HepG2 (cell line): Measurements from ENCODE around the gene IFT88. TPM values are rescaled to one million over a fixed set of nuclear protein-coding genes. Genes with fewer than 3 reads are reported as not detected.

Source experiments
- ATAC-seq: fragments of 200-7000 bp; cut with Tn5 transposase; 3 replicates; pipeline ENCODE4 v1.9.1; 2020; ENCODE audit warnings: mild to moderate bottlenecking, moderate library complexity
- BruUV-seq: library from RNA; stranded (reverse); fragments of 400-500 nt; replicated peaks from 2 replicates; lab custom pipeline; 2021; lab: Mats Ljungman, UMichigan
- CTCF ChIA-PET: fragments of 300-600 bp; formaldehyde crosslinking; extraction: SDS; loops from one replicate; lab custom pipeline; 2021; ENCODE audit warnings: low total read pairs, inconsistent platforms, low intra/inter-chr PET ratio; lab: Yijun Ruan, JAX
- POLR2A ChIA-PET: fragments of 350-600 bp; sonication (Branson Sonifier 250); formaldehyde crosslinking; loops from one replicate; lab custom pipeline; 2020; ENCODE audit warnings: antibody characterized with exemption, inconsistent platforms; lab: Yijun Ruan, JAX
- DNase-seq: peaks from one replicate; pipeline ENCODE4 v3.0.0-alpha.2; 2015; ENCODE audit warnings: low spot score
- FAIRE-seq: peaks from 3 replicates; lab custom pipeline; 2011; peaks lifted over from hg19 to GRCh38; lab: Jason Lieb, UNC
- H2AFZ ChIP-seq: one replicate; pipeline ENCODE4 v1.6.1; 2011; ENCODE audit warnings: low read length, inconsistent platforms
- H3K27ac ChIP-seq: fragments of 300-600 bp; 3 replicates; pipeline ENCODE4 v1.8.0; 2011; ENCODE audit warnings: mixed run types, mild to moderate bottlenecking, mixed read lengths, low read length, inconsistent platforms; ENCODE audit not compliant: insufficient read depth; ENCODE audit errors: extremely low read length
- H3K27me3 ChIP-seq, 2 experiments: fragments of 200-600 bp in 1 of 2; 2 replicates in 1 of 2; 3 replicates in 1 of 2; pipeline versions ENCODE4 v1.6.0 to v1.8.0; 2011; ENCODE audit warnings: low read length in 2 of 2, mild to moderate bottlenecking in 2 of 2, moderate library complexity in 2 of 2, inconsistent platforms in 1 of 2; ENCODE audit not compliant: insufficient read depth in 2 of 2, control insufficient read depth in 1 of 2
- H3K36me3 ChIP-seq, 2 experiments: fragments of 200-600 bp in 1 of 2; replicated peaks in 1 of 2; 2 replicates in 1 of 2; 3 replicates in 1 of 2; pipeline versions ENCODE4 v1.5.1 to v1.8.0; 2011; ENCODE audit warnings: low read length in 2 of 2, inconsistent platforms in 1 of 2; ENCODE audit not compliant: insufficient read depth in 2 of 2, control insufficient read depth in 1 of 2
- H3K4me1 ChIP-seq: 2 replicates; pipeline ENCODE4 v1.5.1; 2012; ENCODE audit warnings: low read length, inconsistent platforms; ENCODE audit not compliant: insufficient read depth
- H3K4me2 ChIP-seq: 2 replicates; pipeline ENCODE4 v1.6.0; 2011; ENCODE audit warnings: low read depth, low read length, inconsistent platforms
- H3K4me3 ChIP-seq, 3 experiments: fragments of 200-600 bp in 1 of 3; sonication (generic), shearing (Covaris generic) in 1 of 3; replicated peaks in 1 of 3; 2 replicates each; pipeline ENCODE4 v1.5.1; 2011 to 2016; ENCODE audit warnings: low read length in 3 of 3, inconsistent platforms in 2 of 3, low read depth in 2 of 3, mild to moderate bottlenecking in 2 of 3, control low read depth in 1 of 3, mixed read lengths in 1 of 3; ENCODE audit not compliant: insufficient read depth in 1 of 3
- H3K79me2 ChIP-seq: one replicate; pipeline ENCODE4 v1.6.1; 2011; ENCODE audit warnings: low read length, inconsistent platforms; ENCODE audit not compliant: insufficient read depth
- H3K9ac ChIP-seq: 2 replicates; pipeline ENCODE4 v1.6.0; 2011; ENCODE audit warnings: mild to moderate bottlenecking, low read depth, low read length, inconsistent platforms; ENCODE audit not compliant: insufficient read depth
- H3K9me3 ChIP-seq: 2 replicates; pipeline ENCODE4 v1.5.1; 2012; ENCODE audit warnings: mild to moderate bottlenecking, low read length
- H4K20me1 ChIP-seq: 2 replicates; pipeline ENCODE4 v1.6.0; 2011; ENCODE audit warnings: inconsistent platforms, mild to moderate bottlenecking, low read length, moderate library complexity; ENCODE audit not compliant: insufficient read depth
- CCDC6 ChIP-seq: sonication (generic); formaldehyde crosslinking; IDR thresholded peaks from 2 replicates; pipeline ENCODE4 v1.8.1; 2022; ENCODE audit warnings: mild to moderate bottlenecking, missing genetic modification reagents, moderate library complexity
- MAFF ChIP-seq: IDR thresholded peaks from 2 replicates; pipeline ENCODE4 v1.6.1; 2011; ENCODE audit warnings: low read depth, low read length, improper control_type of control experiment
- PHF20 ChIP-seq: sonication (generic); formaldehyde crosslinking; IDR thresholded peaks from 2 replicates; pipeline ENCODE4 v1.5.0; 2020; ENCODE audit warnings: mild to moderate bottlenecking, missing genetic modification reagents
- PLRG1 ChIP-seq: fragments of 450-650 bp; conservative IDR thresholded peaks from 2 replicates; pipeline ENCODE4 v1.6.1; 2016
- SIN3A ChIP-seq: IDR thresholded peaks from 2 replicates; pipeline ENCODE4 v1.6.1; 2011; ENCODE audit warnings: low read depth, mild to moderate bottlenecking, control low read depth, low read length, borderline replicate concordance
- TCF12 ChIP-seq, 2 experiments: fragments of 450-650 bp in 1 of 2; sonication (generic) in 1 of 2; formaldehyde crosslinking in 1 of 2; IDR thresholded peaks; 2 replicates each; pipeline versions ENCODE4 v1.6.1 to v1.8.0; 2017 to 2022; ENCODE audit warnings: antibody characterized with exemption in 1 of 2, mild to moderate bottlenecking in 1 of 2, missing genetic modification reagents in 1 of 2, moderate library complexity in 1 of 2
- TEAD3 ChIP-seq: optimal IDR thresholded peaks from 2 replicates; pipeline ENCODE3; 2016; ENCODE audit warnings: borderline replicate concordance
- ZMYM4 ChIP-seq: sonication (generic); formaldehyde crosslinking; IDR thresholded peaks from 2 replicates; pipeline ENCODE4 v1.8.1; 2023; ENCODE audit warnings: mild to moderate bottlenecking, missing genetic modification reagents
- ZNF333 ChIP-seq: sonication (generic); formaldehyde crosslinking; IDR thresholded peaks from 2 replicates; pipeline ENCODE4 v1.4.0; 2020; ENCODE audit warnings: mild to moderate bottlenecking, missing genetic modification reagents, borderline replicate concordance
- ZNF709 ChIP-seq: sonication (generic); formaldehyde crosslinking; IDR thresholded peaks from 2 replicates; pipeline ENCODE4 v1.5.0; 2020; ENCODE audit warnings: mild to moderate bottlenecking, missing genetic modification reagents
- WGBS: methylation state at CpG from one replicate; pipeline ENCODE4 v1.1.6; 2017; ENCODE audit warnings: low lambda C conversion rate; 5-methylcytosine and 5-hydroxymethylcytosine counted together
- in situ Hi-C: cut with HindIII; loops from 2 replicates; pipeline ENCODE4 v1.10.0; 2017; ENCODE audit warnings: low pct_unique_long_range_greater_than_20kb; ENCODE audit not compliant: extremely low pct_ligation_motif_present
- intact Hi-C: fragments of 100-400 bp; cut with micrococcal nuclease; formaldehyde crosslinking; loops from one replicate; pipeline ENCODE4 v1.10.0; 2022; ENCODE audit not compliant: unreplicated experiment
- polyA plus RNA-seq, 8 experiments: library from polyadenylated mRNA; depleted of rRNA in 3 of 8; stranded (reverse) in 7 of 8; unstranded in 1 of 8; fragments of >200 nt; fragmentation: Illumina TruSeq in 4 of 8; extraction: Trizol in 4 of 8; gene quantifications; 2 replicates each; pipeline versions ENCODE4 v1.2.1 to v1.2.3, GENCODE V29; 2011 to 2016; ENCODE audit warnings: low read depth in 4 of 8, missing spikeins in 1 of 8, mixed read lengths in 1 of 8; ENCODE audit not compliant: insufficient read depth in 1 of 8
- total RNA-seq, 5 experiments: library from RNA; depleted of rRNA; stranded (reverse); fragments of >200 nt; fragmentation: Illumina TruSeq; extraction: Trizol; gene quantifications; 2 replicates each; pipeline ENCODE4 v1.2.3, GENCODE V29; 2016; ENCODE audit warnings: low read depth in 1 of 5
- TF ChIP-seq, protein P1 (sequence below): IDR thresholded peaks from 2 replicates; pipeline ENCODE4 v1.6.1; 2012; ENCODE audit warnings: low read length, improper control_type of control experiment
- TF ChIP-seq, protein P2 (sequence below): sonication (generic); formaldehyde crosslinking; IDR thresholded peaks from 2 replicates; pipeline ENCODE4 v1.5.0; 2020; ENCODE audit warnings: missing genetic modification reagents

Gene IFT88
- total and polyA plus RNA-seq, 2 of the 13 experiments (the other 11 are each of a cell fraction or from before 2014, with no cell fraction given), result 8.4 to 19.9 TPM

GRCh38 chr13:20624213-20624612 is 57.3 kb downstream of the IFT88 start:
- POLR2A ChIA-PET, result no interaction called here
- Histone ChIP-seq H3K27ac (no peak overlapping the region), H4K20me1 (no peaks in the 10 kb centered on the region), H3K4me3 (no peak overlapping the region), H3K36me3 (peaks cover 3 to 4% of the 10 kb centered on the region in 2 experiments; a peak in 1 of 5 replicates), H3K79me2 (no peaks in the 10 kb centered on the region), H3K9me3 (peaks cover 5% of the 10 kb centered on the region; the same call in 1 of the 2 replicates), H3K4me1 (no peaks in the 10 kb centered on the region), H3K27me3 (no peaks in the 10 kb centered on the region), H3K4me2 (no peak overlapping the region), H3K9ac (no peak overlapping the region), H2AFZ (no peak overlapping the region)
- ATAC-seq (no peak; the same call in 2 of the 3 replicates), FAIRE-seq (no peak), DNase-seq (peak; percentile 6)
- BruUV-seq, result no TSS peak
- in situ Hi-C loops, result no loop called here
- WGBS, result 90% methylated on average over 4 of the region's 4 CpGs
- TF ChIP-seq PHF20 (no peak), TEAD3 (peak; percentile 62), ZNF333 (CRISPR knock-in tag) (no peak)
- CTCF ChIA-PET, result no interaction called here
- intact Hi-C loops, result no loop called here

DNA sequence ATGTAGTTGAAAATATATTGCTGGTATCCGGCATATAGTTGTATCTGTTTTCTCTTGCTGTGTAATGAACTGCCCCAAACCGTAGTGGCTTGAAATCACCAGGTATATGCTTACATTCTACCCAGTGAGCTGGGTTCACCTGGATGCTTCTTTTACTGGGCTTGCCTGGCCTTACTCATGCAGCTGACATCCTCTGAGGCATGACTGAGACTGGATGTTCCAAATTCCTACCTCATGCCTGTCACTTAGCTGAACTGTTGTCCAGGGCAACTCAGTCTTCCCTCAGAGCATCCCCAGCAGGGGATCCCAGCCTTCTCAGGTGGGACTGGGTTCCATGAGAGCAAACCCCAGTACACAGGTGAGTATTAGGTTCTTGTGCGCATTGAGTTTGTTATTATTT is 66.8 kb downstream of the IFT88 start:
- Histone ChIP-seq H3K79me2 (no peaks in the 10 kb centered on the region), H2AFZ (no peak overlapping the region), H3K4me2 (no peak overlapping the region), H3K4me1 (no peaks in the 10 kb centered on the region), H3K36me3 (peaks cover 0 to 1% of the 10 kb centered on the region in 2 experiments; a peak in 3 of 5 replicates), H3K27me3 (no peaks in the 10 kb centered on the region), H3K27ac (no peak overlapping the region)
- 95% methylated on average over 3 of the region's 3 CpGs for WGBS
- CTCF ChIA-PET, result no interaction called here
- ATAC-seq, result no peak
- no TSS peak for BruUV-seq
- POLR2A ChIA-PET, result no interaction called here
- TF ChIP-seq CCDC6 (CRISPR knock-in tag), result no peak
- no peak for TF ChIP-seq TCF12 (IDR thresholded peaks at IDR 0.05)
- no peak for TF ChIP-seq TCF12 (CRISPR knock-in tag; IDR thresholded peaks at IDR 0.05)
- TF ChIP-seq, protein P1, sequence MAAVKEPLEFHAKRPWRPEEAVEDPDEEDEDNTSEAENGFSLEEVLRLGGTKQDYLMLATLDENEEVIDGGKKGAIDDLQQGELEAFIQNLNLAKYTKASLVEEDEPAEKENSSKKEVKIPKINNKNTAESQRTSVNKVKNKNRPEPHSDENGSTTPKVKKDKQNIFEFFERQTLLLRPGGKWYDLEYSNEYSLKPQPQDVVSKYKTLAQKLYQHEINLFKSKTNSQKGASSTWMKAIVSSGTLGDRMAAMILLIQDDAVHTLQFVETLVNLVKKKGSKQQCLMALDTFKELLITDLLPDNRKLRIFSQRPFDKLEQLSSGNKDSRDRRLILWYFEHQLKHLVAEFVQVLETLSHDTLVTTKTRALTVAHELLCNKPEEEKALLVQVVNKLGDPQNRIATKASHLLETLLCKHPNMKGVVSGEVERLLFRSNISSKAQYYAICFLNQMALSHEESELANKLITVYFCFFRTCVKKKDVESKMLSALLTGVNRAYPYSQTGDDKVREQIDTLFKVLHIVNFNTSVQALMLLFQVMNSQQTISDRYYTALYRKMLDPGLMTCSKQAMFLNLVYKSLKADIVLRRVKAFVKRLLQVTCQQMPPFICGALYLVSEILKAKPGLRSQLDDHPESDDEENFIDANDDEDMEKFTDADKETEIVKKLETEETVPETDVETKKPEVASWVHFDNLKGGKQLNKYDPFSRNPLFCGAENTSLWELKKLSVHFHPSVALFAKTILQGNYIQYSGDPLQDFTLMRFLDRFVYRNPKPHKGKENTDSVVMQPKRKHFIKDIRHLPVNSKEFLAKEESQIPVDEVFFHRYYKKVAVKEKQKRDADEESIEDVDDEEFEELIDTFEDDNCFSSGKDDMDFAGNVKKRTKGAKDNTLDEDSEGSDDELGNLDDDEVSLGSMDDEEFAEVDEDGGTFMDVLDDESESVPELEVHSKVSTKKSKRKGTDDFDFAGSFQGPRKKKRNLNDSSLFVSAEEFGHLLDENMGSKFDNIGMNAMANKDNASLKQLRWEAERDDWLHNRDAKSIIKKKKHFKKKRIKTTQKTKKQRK, result no peak
- no peak for TF ChIP-seq ZMYM4 (CRISPR knock-in tag)
- TF ChIP-seq MAFF, result no peak
- TF ChIP-seq, protein P2, sequence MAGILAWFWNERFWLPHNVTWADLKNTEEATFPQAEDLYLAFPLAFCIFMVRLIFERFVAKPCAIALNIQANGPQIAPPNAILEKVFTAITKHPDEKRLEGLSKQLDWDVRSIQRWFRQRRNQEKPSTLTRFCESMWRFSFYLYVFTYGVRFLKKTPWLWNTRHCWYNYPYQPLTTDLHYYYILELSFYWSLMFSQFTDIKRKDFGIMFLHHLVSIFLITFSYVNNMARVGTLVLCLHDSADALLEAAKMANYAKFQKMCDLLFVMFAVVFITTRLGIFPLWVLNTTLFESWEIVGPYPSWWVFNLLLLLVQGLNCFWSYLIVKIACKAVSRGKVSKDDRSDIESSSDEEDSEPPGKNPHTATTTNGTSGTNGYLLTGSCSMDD (CRISPR knock-in tag), result no peak
- no peak for TF ChIP-seq ZNF709 (CRISPR knock-in tag)
- TF ChIP-seq PLRG1, result no peak
- TF ChIP-seq SIN3A, result no peak
- TF ChIP-seq, all 625 proteins: peak for 0
- intact Hi-C loops, result no loop called here
- in situ Hi-C loops, result no loop called here
- H3K9ac ChIP-seq, result no peak overlapping the region
- no peaks in the 10 kb centered on the region for H4K20me1 ChIP-seq
- FAIRE-seq (no peak), DNase-seq (no peak)
- H3K4me3 ChIP-seq, result no peak overlapping the region
- H3K9me3 ChIP-seq, result no peaks in the 10 kb centered on the region
